ENCODE results near the gene TWIST2.

The TWIST2 gene

GRCh38 chr2:238903141-238903540 lies 55.3 kb downstream of the TWIST2 start:
- DNase-seq (ENCODE audit: low read depth in 2 of 3, low spot score in 2 of 3), result no peak

- no peak for DNase-seq (ENCODE audit: low read depth in 2 of 3, low spot score in 2 of 3)
Measured at GRCh38 chr2:238904177-238904576, 56.3 kb downstream of the TWIST2 start.

GRCh38 chr2:238904716-238905115 lies 56.8 kb downstream of the TWIST2 start:
- no peak for DNase-seq (ENCODE audit: low read depth in 2 of 3, low spot score in 2 of 3)

DNA sequence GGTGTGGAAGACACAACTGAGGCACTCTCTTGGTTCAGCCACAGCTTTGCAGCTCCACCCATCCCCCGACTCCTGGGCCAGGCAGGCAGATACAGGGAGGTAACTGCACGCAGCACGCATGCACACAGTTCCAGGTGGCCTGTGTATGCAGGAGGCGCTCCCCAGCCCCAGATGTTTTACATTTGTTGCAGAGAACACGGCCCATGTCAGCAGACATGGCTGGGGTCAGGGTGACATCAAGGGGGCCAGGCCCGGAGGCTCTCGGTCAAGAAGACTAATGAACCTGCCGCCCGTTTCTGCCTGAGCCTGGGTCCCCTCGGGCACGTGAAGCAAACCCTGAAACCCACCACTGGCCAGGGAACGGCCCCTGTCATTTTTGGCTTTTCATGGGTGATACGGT lies 57.3 kb downstream of the TWIST2 start:
- no peak for DNase-seq (ENCODE audit: low read depth in 2 of 3, low spot score in 2 of 3)

DNA sequence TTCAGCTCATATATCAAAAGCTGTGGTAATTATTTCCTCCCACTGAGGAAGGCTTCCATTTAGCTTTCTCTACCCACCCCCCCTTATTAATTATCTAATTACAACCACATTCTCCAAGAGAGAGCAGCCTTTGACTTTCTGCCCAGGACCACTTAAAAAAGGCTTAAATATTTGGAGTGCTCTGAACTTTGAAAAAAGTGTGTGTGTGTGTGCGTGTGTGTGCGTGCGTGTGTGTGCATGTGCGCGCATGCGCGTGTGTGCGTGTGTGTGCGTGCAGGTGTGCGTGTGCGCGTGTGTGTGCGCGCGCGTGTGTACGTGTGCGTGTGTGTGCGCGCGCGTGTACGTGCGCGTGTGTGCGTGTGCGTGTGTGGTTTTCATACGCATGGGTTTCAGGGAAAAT lies 57.8 kb downstream of the TWIST2 start:
- no peak for DNase-seq (ENCODE audit: low read depth in 2 of 3, low spot score in 2 of 3)

- DNase-seq (ENCODE audit: low read depth in 2 of 3, low spot score in 2 of 3), result no peak
Measured at GRCh38 chr2:238906254-238906935, 58.5 kb downstream of the TWIST2 start.

DNA sequence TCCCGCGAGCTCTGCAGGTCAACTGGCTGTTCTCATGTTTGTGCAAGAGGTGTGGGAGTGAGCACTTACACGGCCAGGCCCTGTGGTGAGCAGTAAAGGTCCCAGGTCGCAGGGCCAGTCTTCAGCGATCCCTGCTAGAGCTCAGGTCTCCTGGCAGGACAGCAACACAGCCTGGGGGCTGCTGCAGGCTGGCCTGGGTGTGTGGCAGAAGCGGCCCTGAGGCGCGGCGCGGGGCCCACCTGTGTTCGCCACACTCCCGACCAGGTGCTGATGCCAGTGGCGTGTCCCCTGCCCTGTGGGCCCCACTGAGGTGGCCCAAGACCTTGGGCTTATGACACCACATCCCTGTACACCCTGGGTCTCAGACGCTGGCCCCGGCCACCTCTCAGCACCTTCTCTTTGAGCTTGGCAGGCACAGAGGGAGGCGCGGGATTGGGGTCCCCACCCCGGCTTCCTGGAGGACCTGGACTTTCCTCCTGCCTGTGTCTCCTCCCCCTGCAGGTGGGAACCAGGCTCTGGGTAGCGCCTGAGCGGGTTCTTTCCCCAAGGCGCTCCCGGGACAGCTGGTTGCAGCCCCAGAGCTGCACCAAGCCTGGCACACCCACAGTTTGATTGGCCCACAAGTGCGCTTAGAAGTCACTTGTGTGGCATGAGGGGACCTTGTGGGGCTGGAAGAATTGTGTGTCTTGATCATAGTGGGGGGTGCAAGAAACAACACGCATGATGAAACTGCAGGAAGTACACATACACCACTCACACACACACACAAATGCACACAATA lies 59.2 kb downstream of the TWIST2 start:
- DNase-seq (ENCODE audit: low read depth in 2 of 3, low spot score in 2 of 3), result no peak

DNA sequence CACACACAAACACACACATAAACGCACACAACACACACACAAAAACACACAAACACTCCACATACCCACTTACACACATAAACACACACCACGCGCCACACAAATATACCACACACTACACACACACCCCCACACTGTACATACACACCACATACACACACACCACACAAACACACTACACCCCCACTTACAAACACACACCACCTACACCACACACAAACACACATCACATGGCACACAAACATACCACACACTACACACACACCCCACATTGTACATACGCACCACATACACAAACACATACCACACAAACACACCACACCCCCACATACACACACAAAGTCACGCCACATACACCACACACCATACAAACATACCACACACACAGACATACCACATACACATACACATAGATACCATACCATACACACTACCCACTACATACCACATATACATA lies 59.9 kb downstream of the TWIST2 start:
- no peak for DNase-seq (ENCODE audit: low read depth in 2 of 3, low spot score in 2 of 3)

DNA sequence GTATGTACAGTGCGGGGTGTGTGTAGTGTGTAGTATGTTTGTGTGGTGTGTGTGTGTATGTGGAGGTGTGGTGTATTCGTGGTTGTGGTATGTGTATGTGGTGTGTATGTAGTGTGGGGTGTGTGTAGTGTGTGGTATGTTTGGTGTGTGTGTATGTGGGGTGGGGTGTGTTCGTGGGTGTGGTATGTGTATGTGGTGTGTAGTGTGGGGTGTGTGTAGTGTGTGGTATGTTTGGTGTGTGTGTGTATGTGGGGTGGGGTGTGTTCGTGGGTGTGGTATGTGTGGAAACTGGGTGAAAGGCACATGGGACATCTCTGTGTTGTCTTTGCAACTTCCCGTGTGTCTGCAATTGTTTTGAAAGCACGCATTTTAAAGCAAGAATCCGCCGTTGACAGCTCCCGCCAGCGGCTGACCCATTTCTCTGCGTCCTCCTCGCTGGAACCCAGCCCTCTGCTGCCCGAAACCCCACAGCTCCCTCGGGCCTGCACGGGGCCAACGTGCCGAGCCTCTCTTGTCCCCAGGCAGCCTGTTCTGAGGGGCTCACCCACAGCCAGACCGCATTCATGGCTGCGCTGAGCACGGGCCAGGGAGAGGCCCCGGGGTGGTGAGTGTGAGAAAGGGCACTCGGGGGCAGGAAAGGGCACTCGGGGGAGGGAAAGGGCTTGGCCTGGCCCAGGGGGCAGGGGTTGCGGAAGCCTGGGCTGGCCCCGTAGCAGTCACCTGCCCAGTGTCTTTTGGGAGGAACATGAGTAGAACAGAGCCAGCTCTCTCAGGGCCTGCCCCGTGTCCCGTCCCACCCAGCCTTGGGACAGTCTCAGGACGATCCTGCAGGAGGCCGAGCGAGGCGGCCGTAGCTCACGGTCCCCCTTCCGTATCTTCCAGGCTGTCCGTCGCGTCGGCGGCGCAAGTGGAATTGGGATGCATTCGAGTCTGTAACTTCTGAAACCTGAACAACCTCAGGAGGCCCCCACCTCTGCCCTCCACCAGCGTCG lies 61.4 kb downstream of the TWIST2 start:
- DNase-seq (ENCODE audit: low read depth in 2 of 3, low spot score in 2 of 3), result no peak

GRCh38 chr2:238910751-238911351 lies 63.0 kb downstream of the TWIST2 start:
- DNase-seq (ENCODE audit: low read depth in 2 of 3, low spot score in 2 of 3), result no peak

- DNase-seq (ENCODE audit: low read depth in 2 of 3, low spot score in 2 of 3), result no peak
Measured at GRCh38 chr2:238911376-238912227, 63.7 kb downstream of the TWIST2 start.

DNA sequence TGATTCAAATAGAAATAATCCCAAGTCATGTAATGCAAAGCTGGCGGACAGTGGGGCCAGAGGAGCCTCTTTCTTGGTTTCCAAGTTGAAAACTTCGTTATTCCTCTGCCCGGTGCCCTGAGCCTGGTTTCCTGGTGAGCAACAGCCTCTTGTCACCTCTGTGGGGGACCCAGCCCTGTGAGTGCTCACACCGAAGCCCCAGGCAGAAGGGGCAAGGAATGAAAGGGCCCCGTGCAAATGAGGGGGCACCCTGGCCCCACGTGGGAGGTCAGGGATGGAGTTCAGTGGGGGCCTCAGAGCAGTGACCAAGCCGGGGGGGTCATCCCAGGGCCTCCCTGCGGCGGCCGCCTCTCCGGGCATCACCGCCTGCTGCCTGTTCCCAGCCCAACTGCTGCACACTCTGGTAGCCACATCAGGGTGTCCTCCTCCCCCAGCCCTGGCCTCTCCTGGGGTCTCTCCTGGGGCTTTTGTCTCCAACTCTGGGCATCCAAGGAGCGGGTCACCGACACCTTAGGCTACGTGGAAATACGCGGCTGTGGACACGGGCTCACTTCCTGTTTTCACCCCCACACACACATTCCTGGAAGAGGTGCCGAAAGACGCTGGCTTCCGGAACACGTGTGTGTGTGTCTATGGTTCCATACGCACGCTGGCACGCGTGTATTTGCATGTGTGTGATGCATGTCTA lies 64.5 kb downstream of the TWIST2 start:
- no peak for DNase-seq (ENCODE audit: low read depth in 2 of 3, low spot score in 2 of 3)

GRCh38 chr2:238912916-238913875 lies 65.3 kb downstream of the TWIST2 start:
- DNase-seq (ENCODE audit: low read depth in 2 of 3, low spot score in 2 of 3), result no peak

- DNase-seq (ENCODE audit: low read depth in 2 of 3, low spot score in 2 of 3), result no peak
Measured at GRCh38 chr2:238913931-238914647, 66.2 kb downstream of the TWIST2 start.

DNA sequence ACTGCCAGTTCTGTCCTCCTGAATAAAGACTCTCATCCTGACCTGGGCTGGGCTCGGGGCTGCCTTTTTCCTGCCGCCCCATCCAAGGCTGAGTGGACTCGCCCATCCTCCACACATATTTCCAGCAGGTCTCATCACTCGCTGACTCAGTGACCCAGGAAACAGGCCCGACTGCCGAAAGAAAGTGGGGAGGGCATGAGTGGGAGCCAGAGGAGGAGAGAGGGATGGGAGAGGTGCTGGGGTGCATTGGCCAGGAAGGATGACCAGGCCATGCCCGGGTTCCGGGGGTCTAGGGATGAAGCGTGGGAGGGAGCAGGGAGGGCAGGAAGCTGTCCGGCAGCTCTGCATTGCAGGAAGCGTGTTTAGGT lies 66.7 kb downstream of the TWIST2 start:
- no peak for DNase-seq (ENCODE audit: low read depth in 2 of 3, low spot score in 2 of 3)

GRCh38 chr2:238915196-238915595 lies 67.3 kb downstream of the TWIST2 start:
- no peak for DNase-seq (ENCODE audit: low read depth in 2 of 3, low spot score in 2 of 3)

DNA sequence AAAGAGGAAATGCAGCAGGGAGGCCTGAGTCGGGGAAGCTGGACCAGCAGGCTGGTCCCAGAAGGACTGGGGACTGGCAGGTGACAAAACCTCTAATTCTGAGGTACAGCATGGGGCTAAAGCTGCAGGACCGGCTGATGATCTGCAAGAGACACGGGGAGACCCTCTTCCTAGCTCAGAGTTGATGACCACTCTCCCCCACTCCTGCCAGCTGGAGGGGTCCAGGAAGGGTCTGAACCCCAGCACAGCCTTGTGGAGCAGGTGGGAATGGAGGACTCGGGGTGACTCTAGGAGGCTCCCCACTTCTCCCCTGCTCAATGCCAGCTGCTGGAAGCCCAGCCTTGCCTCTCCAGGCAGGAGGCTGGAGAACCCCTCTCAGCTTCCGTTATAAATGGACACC lies 67.7 kb downstream of the TWIST2 start:
- DNase-seq (ENCODE audit: low read depth in 2 of 3, low spot score in 2 of 3), result no peak
